Measurements from ENCODE around the gene GTF2IRD2.
"Not testable (repeated sequence)": the region's sequence is repeated elsewhere in the genome, so short reads cannot be mapped to it uniquely, and the experiment has no call there.

- TF ChIP-seq REST (IDR thresholded peaks at IDR 0.05; ENCODE audit: unreplicated experiment); CTCF (conservative IDR thresholded peaks at IDR 0.05; ENCODE audit: low read depth in 2 of 2); POLR2AphosphoS5 (IDR thresholded peaks at IDR 0.05; ENCODE audit: low read depth): not testable (repeated sequence)
Measured at GRCh38 chr7:74756673-74757072, 94.7 kb downstream of the GTF2IRD2 start.
